HK-2 (cell line): Measurements from ENCODE around the gene MYRIP.
A peak's percentile ranks its signal among the peaks of the same experiment; 100 is the strongest.
"Not testable (repeated sequence)": the region's sequence is repeated elsewhere in the genome, so short reads cannot be mapped to it uniquely, and the experiment has no call there.

ENCODE experiments used
- DNase-seq: peaks from one replicate; pipeline ENCODE4 v3.0.0-alpha.2; 2018; ENCODE audit not compliant: unreplicated experiment

Gene MYRIP

GRCh38 chr3:40083066-40083465, 273.7 kb downstream of the MYRIP start:
- DNase-seq: no peak

- not testable (repeated sequence) for DNase-seq
Observed at GRCh38 chr3:40084424-40084823, 275.0 kb downstream of the MYRIP start.

GRCh38 chr3:40086890-40087883, 277.8 kb downstream of the MYRIP start:
- no peak for DNase-seq

- DNase-seq: no peak
Observed at GRCh38 chr3:40088527-40089170, 279.2 kb downstream of the MYRIP start.

- DNase-seq: no peak
Observed at GRCh38 chr3:40096661-40097111, 287.3 kb downstream of the MYRIP start.

- no peak for DNase-seq
Observed at GRCh38 chr3:40097131-40098117, 288.0 kb downstream of the MYRIP start.

GRCh38 chr3:40098261-40098759, 288.9 kb downstream of the MYRIP start:
- DNase-seq: no peak

GRCh38 chr3:40099871-40100270, 290.5 kb downstream of the MYRIP start:
- DNase-seq: no peak

GRCh38 chr3:40102182-40102581, 292.8 kb downstream of the MYRIP start:
- DNase-seq: no peak

- no peak for DNase-seq
Observed at GRCh38 chr3:40103829-40104228, 294.4 kb downstream of the MYRIP start.

GRCh38 chr3:40104441-40104840, 295.0 kb downstream of the MYRIP start:
- no peak for DNase-seq

GRCh38 chr3:40108643-40109042, 299.2 kb downstream of the MYRIP start:
- DNase-seq: no peak

- no peak for DNase-seq
Observed at GRCh38 chr3:40109641-40110490, 300.5 kb downstream of the MYRIP start.

- DNase-seq: no peak
Observed at GRCh38 chr3:40116478-40117177, 307.2 kb downstream of the MYRIP start.

GRCh38 chr3:40118091-40118490, 308.7 kb downstream of the MYRIP start:
- no peak for DNase-seq

- DNase-seq: no peak
Observed at GRCh38 chr3:40120067-40120692, 310.8 kb downstream of the MYRIP start.

GRCh38 chr3:40120806-40121205, 311.4 kb downstream of the MYRIP start:
- DNase-seq: peak; percentile 45

GRCh38 chr3:40124918-40125317, 315.5 kb downstream of the MYRIP start:
- DNase-seq: no peak

- no peak for DNase-seq
Observed at GRCh38 chr3:40128166-40128565, 318.8 kb downstream of the MYRIP start.
